T-helper 17 cell (primary cell): ENCODE data around the gene SCT. TPM values are rescaled to one million over a fixed set of nuclear protein-coding genes. Genes with fewer than 3 reads are reported as not detected.
"Not testable (repeated sequence)": the region's sequence is repeated elsewhere in the genome, so short reads cannot be mapped to it uniquely, and the experiment has no call there.

Experiments used
- ATAC-seq: fragments of 150-1000 bp; cut with Tn5 transposase; 2 replicates; pipeline ENCODE4 v1.10.0; 2021; ENCODE audit warnings: mild to moderate bottlenecking, moderate library complexity
- DNase-seq, 3 donors: peaks; one replicate each; pipeline versions ENCODE4 v3.0.0 to v3.0.0-alpha.2; 2020 to 2021
- H3K9me3 ChIP-seq: one replicate; pipeline ENCODE4 v1.7.0; 2013; ENCODE audit warnings: low read length, mild to moderate bottlenecking; ENCODE audit not compliant: control insufficient read depth, poor library complexity, severe bottlenecking
- H3K27ac Mint-ChIP-seq: one replicate; pipeline ENCODE4 v1.8.0; 2022; ENCODE audit warnings: mild to moderate bottlenecking, moderate library complexity, mixed read lengths
- H3K27me3 Mint-ChIP-seq: one replicate; pipeline ENCODE4 v1.8.0; 2022; ENCODE audit warnings: mixed read lengths
- H3K36me3 Mint-ChIP-seq: one replicate; pipeline ENCODE4 v1.8.0; 2022; ENCODE audit warnings: low read depth, mixed read lengths
- H3K4me1 Mint-ChIP-seq: one replicate; pipeline ENCODE4 v1.8.0; 2022; ENCODE audit warnings: mild to moderate bottlenecking, mixed read lengths
- H3K4me3 Mint-ChIP-seq: one replicate; pipeline ENCODE4 v1.8.0; 2022; ENCODE audit warnings: mild to moderate bottlenecking, moderate library complexity, mixed read lengths
- total RNA-seq, 4 donors: library from RNA in 2 of 4; stranded (reverse) in 2 of 4; gene quantifications; one replicate each; pipeline ENCODE4 v1.2.3 and lab custom pipeline; 2022 to 2026

SCT gene
- total RNA-seq, 2 donors from 2014 or later: not detected

- ATAC-seq (no peak), DNase-seq (no peak)
- no peaks in the 10 kb centered on the region for H3K9me3 ChIP-seq
- peaks cover 2% of the 10 kb centered on the region for H3K36me3 Mint-ChIP-seq
- H3K27ac Mint-ChIP-seq: no peak overlapping the region
- no peak overlapping the region for H3K4me3 Mint-ChIP-seq
- peaks cover 3% of the 10 kb centered on the region for H3K4me1 Mint-ChIP-seq
- no peaks in the 10 kb centered on the region for H3K27me3 Mint-ChIP-seq
Observed at GRCh38 chr11:655036-655726, 28.2 kb upstream of the SCT start.

GRCh38 chr11:654444-654843 is 27.5 kb upstream of the SCT start:
- not testable (repeated sequence) for ATAC-seq, DNase-seq, H3K4me1 Mint-ChIP-seq, H3K27me3 Mint-ChIP-seq, H3K4me3 Mint-ChIP-seq, H3K9me3 ChIP-seq, H3K27ac Mint-ChIP-seq, H3K36me3 Mint-ChIP-seq

GRCh38 chr11:653837-654236 is 26.9 kb upstream of the SCT start:
- no peaks in the 10 kb centered on the region for H3K27me3 Mint-ChIP-seq
- H3K4me3 Mint-ChIP-seq: no peak overlapping the region
- ATAC-seq (no peak), DNase-seq (no peak)
- H3K4me1 Mint-ChIP-seq: peaks cover 3% of the 10 kb centered on the region
- peaks cover 2% of the 10 kb centered on the region for H3K36me3 Mint-ChIP-seq
- peak overlapping the region; percentile 37 for H3K27ac Mint-ChIP-seq
- H3K9me3 ChIP-seq: no peaks in the 10 kb centered on the region

- ATAC-seq, H3K9me3 ChIP-seq, H3K27me3 Mint-ChIP-seq, DNase-seq, H3K36me3 Mint-ChIP-seq, H3K4me3 Mint-ChIP-seq, H3K4me1 Mint-ChIP-seq: not testable (repeated sequence)
- H3K27ac Mint-ChIP-seq: peak overlapping the region; percentile 37
Observed at GRCh38 chr11:653136-653535, 26.2 kb upstream of the SCT start.

- H3K36me3 Mint-ChIP-seq: peaks cover 2% of the 10 kb centered on the region
- H3K27me3 Mint-ChIP-seq: no peaks in the 10 kb centered on the region
- no peak for DNase-seq
- H3K27ac Mint-ChIP-seq: no peak overlapping the region
- no peaks in the 10 kb centered on the region for H3K9me3 ChIP-seq
- ATAC-seq: no peak
- H3K4me1 Mint-ChIP-seq: peaks cover 3% of the 10 kb centered on the region
- H3K4me3 Mint-ChIP-seq: no peak overlapping the region
Observed at GRCh38 chr11:650482-650881, 23.5 kb upstream of the SCT start.

GRCh38 chr11:647672-648158 is 20.7 kb upstream of the SCT start:
- DNase-seq, H3K36me3 Mint-ChIP-seq, H3K4me1 Mint-ChIP-seq, ATAC-seq, H3K27ac Mint-ChIP-seq, H3K4me3 Mint-ChIP-seq, H3K27me3 Mint-ChIP-seq, H3K9me3 ChIP-seq: not testable (repeated sequence)

- Mint-ChIP-seq H3K36me3 (no peaks in the 10 kb centered on the region), H3K27ac (no peak overlapping the region), H3K27me3 (no peaks in the 10 kb centered on the region), H3K4me3 (no peak overlapping the region), H3K4me1 (peaks cover 2% of the 10 kb centered on the region)
- no peak for ATAC-seq
- H3K9me3 ChIP-seq: no peaks in the 10 kb centered on the region
- DNase-seq: no peak
Observed at GRCh38 chr11:646214-646613, 19.2 kb upstream of the SCT start.

GRCh38 chr11:645536-645935 is 18.6 kb upstream of the SCT start:
- no peaks in the 10 kb centered on the region for H3K9me3 ChIP-seq
- Mint-ChIP-seq H3K27me3 (peaks cover 1% of the 10 kb centered on the region), H3K36me3 (no peaks in the 10 kb centered on the region), H3K4me3 (no peak overlapping the region), H3K27ac (no peak overlapping the region), H3K4me1 (peaks cover 2% of the 10 kb centered on the region)
- ATAC-seq (no peak), DNase-seq (no peak)

- ATAC-seq (no peak), DNase-seq (peak in 1 of 3 donors; percentile 7)
- Mint-ChIP-seq H3K27me3 (peaks cover 4% of the 10 kb centered on the region), H3K4me1 (peaks cover 5% of the 10 kb centered on the region), H3K27ac (no peak overlapping the region), H3K36me3 (peaks cover 2% of the 10 kb centered on the region), H3K4me3 (no peak overlapping the region)
- H3K9me3 ChIP-seq: no peaks in the 10 kb centered on the region
Observed at GRCh38 chr11:643849-644738, 17.1 kb upstream of the SCT start.

GRCh38 chr11:643366-643765 is 16.4 kb upstream of the SCT start:
- Mint-ChIP-seq H3K27me3 (peaks cover 10% of the 10 kb centered on the region), H3K27ac (no peak overlapping the region), H3K4me3 (no peak overlapping the region), H3K36me3 (peaks cover 2% of the 10 kb centered on the region), H3K4me1 (peaks cover 5% of the 10 kb centered on the region)
- DNase-seq: no peak
- ATAC-seq: peak; percentile 32
- H3K9me3 ChIP-seq: no peaks in the 10 kb centered on the region

GRCh38 chr11:641806-642370 is 14.9 kb upstream of the SCT start:
- Mint-ChIP-seq H3K36me3 (peaks cover 2% of the 10 kb centered on the region), H3K27me3 (peaks cover 19% of the 10 kb centered on the region), H3K27ac (no peak overlapping the region), H3K4me1 (peaks cover 9% of the 10 kb centered on the region), H3K4me3 (no peak overlapping the region)
- DNase-seq: no peak
- H3K9me3 ChIP-seq: no peaks in the 10 kb centered on the region
- ATAC-seq: no peak

GRCh38 chr11:640021-640706 is 13.2 kb upstream of the SCT start:
- peak overlapping the region; percentile 83 for H3K4me3 Mint-ChIP-seq
- no peaks in the 10 kb centered on the region for H3K9me3 ChIP-seq
- peaks cover 9% of the 10 kb centered on the region for H3K4me1 Mint-ChIP-seq
- H3K27ac Mint-ChIP-seq: no peak overlapping the region
- H3K27me3 Mint-ChIP-seq: peaks cover 28% of the 10 kb centered on the region
- peaks cover 2% of the 10 kb centered on the region for H3K36me3 Mint-ChIP-seq
- no peak for DNase-seq
- ATAC-seq: peak; percentile 31
